GM10266 (cell line): ENCODE measurements around the gene QRFP.
A peak's percentile ranks its signal among the peaks of the same experiment; 100 is the strongest.

Experiments used
- DNase-seq: peaks from one replicate; pipeline ENCODE4 v3.0.0; 2012; ENCODE audit errors: extremely low spot score
- TF ChIP-seq, protein P1 (sequence below): IDR thresholded peaks from 2 replicates; pipeline ENCODE4 v1.5.1; 2012; ENCODE audit warnings: mild to moderate bottlenecking, low read depth; ENCODE audit not compliant: control insufficient read depth, insufficient read depth; ENCODE audit errors: missing control alignments

Gene QRFP

DNA sequence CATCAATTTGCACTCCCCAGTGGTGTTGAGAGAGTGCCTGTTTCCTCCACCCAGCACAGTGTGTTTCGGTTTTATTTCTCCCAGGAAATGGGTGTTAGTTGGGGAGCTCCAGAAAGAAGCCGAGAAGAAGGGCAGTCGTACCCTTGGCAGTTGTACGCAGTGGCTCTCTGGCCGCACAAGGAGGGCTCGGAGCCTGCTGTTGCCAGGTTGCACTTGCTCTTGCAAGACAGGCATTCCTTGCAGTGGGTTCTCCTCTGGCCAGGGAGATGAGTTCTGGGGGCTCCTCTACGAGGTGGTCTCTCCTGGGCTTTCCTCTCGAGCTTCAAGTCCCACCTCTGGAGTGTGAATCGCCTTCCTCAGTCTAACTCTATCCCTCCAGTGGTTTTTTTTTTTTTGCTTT is 29.1 kb downstream of the QRFP start:
- no peak for DNase-seq
- TF ChIP-seq, protein P1, sequence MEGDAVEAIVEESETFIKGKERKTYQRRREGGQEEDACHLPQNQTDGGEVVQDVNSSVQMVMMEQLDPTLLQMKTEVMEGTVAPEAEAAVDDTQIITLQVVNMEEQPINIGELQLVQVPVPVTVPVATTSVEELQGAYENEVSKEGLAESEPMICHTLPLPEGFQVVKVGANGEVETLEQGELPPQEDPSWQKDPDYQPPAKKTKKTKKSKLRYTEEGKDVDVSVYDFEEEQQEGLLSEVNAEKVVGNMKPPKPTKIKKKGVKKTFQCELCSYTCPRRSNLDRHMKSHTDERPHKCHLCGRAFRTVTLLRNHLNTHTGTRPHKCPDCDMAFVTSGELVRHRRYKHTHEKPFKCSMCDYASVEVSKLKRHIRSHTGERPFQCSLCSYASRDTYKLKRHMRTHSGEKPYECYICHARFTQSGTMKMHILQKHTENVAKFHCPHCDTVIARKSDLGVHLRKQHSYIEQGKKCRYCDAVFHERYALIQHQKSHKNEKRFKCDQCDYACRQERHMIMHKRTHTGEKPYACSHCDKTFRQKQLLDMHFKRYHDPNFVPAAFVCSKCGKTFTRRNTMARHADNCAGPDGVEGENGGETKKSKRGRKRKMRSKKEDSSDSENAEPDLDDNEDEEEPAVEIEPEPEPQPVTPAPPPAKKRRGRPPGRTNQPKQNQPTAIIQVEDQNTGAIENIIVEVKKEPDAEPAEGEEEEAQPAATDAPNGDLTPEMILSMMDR = no peak

DNA sequence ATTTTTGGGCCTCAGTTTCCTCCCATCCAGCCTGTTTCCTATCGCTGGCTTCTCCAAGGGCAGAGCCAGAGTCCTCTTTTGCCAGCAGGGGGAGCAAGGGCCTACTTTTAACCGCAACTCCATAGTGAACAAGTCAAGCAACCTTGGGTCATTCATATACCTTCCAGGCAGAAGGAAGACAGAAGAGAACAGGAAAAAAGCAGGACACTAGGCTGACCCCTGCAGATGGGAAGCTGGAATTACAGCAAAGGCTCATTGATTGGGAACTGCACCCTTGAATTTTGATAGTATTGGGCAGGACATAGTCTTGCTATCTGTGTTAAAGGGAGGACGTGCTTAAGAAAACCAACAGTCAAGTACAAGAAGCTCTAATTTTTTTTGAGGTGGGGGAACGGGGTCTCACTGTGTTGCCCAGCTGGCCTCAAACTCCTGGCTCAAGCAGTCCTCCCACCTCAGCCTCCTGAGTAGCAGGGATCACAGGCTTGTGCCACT is 30.1 kb downstream of the QRFP start:
- TF ChIP-seq, protein P1 = peak; percentile 74
- peak; percentile 35 for DNase-seq

DNA sequence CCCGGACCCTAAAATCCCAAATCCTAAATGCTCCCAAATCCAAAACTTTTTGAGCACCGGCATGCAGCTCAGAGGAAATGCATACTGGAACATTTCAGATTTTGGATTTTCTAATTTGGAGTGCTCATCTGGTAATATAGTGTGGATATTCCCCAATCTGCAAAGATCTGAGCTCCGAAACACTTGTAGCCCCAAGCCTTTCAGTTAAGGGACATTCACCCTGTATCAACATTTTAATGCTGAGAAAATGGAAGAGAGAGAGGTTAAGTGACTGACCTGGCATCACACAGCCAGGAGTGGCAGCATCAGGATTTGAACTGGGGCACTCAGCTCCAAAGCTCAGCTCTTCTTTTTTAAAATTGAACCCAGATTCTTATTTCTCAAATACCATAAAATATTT is 30.7 kb downstream of the QRFP start:
- no peak for DNase-seq
- TF ChIP-seq, protein P1 = no peak

DNA sequence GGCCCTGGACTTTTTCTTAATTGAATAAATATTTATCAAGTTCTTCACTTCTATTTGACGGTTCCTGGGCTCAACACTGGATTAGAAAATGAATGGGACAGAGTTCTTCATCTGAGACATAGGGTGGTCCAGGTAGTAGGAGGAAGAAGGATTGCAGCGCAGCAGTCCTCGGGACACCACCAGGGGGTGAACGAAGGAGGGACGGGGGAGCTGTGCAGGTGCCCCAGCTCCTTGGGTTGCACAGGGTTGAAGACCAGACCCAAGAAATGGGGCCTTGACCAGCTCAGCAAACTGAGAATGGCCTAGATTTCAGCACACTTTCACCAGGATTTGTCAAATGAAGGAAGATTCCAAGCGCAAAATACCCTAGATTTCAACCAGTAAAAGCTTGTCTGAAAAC is 32.1 kb downstream of the QRFP start:
- DNase-seq = no peak
- TF ChIP-seq, protein P1 = no peak

DNA sequence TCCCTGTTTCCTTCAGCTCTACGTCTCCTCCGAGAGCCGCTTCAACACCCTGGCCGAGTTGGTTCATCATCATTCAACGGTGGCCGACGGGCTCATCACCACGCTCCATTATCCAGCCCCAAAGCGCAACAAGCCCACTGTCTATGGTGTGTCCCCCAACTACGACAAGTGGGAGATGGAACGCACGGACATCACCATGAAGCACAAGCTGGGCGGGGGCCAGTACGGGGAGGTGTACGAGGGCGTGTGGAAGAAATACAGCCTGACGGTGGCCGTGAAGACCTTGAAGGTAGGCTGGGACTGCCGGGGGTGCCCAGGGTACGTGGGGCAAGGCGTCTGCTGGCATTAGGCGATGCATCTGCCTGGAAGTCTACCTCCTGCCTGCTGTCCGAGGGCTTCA is 33.9 kb downstream of the QRFP start:
- DNase-seq = no peak
- TF ChIP-seq, protein P1 = no peak

DNA sequence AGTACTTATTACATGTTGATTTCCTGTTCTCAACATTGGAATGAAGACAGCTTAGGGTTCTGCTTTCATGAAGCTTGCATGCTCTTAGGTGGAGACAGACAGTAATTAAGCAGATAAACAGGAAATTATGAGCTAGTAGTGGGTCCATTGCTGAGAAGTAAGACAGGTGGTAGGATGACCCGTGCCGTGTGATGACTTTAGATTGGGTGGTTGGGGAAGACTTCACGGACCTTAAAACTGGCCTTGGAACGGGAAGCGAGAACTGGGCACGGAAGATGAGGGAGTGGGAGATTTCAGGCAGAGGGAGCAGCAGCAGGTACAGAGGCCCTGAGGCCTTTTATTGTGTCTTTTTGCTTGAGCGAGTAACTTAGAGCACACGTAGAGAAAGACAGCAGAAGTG is 34.4 kb downstream of the QRFP start:
- no peak for DNase-seq
- TF ChIP-seq, protein P1 = no peak

DNA sequence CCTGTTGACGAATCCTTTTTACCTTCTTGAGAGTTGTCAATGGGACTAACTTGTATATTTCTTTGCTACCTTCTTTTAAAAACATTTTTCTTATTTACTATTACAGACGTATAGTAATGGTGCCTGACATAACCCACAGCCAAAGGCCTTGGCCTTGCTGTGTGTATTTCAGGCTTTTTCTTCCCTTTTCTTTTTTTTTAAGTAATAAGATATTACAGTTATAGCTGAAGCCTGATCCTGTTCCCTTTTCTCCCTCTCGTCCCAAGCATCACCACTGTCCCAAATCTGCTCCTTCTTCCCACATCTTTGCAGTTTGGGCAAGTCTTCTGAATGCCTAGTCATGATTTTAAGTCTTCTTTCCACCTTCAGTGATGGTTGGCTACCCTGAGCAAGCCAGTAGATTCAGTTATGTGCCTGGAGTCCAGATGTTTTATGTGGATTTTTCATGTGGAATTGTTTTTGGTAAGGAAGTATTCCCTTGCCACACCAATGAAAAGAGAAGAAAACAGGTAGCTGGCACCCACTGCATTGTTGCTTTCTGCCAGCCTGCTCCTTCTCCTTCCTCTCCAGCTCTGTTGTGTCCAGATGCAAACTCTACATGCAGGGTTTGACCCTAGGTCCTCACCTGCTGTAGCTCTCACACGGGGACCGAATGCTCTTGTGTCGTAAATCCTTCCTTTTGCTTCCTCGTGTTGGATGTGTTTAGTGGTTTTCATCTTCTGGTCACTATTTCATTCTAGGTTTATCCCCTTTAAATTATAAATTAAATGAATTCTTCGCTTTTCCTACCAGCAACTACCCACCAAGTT is 35.0 kb downstream of the QRFP start:
- DNase-seq = no peak
- TF ChIP-seq, protein P1 = no peak
